ENCODE data around the gene GPR18.

Gene GPR18

GRCh38 chr13:99258210-99258860 lies at the start of gene GPR18:
TSS of gene GPR18 (minus strand) at chr13:99258379. CDS start at chr13:99255872, 2,507 bp downstream.
- no peak for DNase-seq

- DNase-seq, result no peak
Observed at GRCh38 chr13:99307648-99308339, 49.6 kb upstream of the GPR18 start.

- no peak for DNase-seq
Observed at GRCh38 chr13:99307247-99307646, 49.1 kb upstream of the GPR18 start, which contains the start of gene GPR183. TSS of gene GPR183 (minus strand) at chr13:99307399. CDS start at chr13:99296145, 11,254 bp downstream.

GRCh38 chr13:99305566-99305965 lies 47.4 kb upstream of the GPR18 start:
- DNase-seq, result no peak

- no peak for DNase-seq
Observed at GRCh38 chr13:99305158-99305557, 47.0 kb upstream of the GPR18 start.

GRCh38 chr13:99304541-99304940 lies 46.4 kb upstream of the GPR18 start:
- no peak for DNase-seq

GRCh38 chr13:99303863-99304521 lies 45.8 kb upstream of the GPR18 start:
- no peak for DNase-seq

- DNase-seq, result no peak
Observed at GRCh38 chr13:99302637-99303505, 44.7 kb upstream of the GPR18 start.

- DNase-seq, result no peak
Observed at GRCh38 chr13:99301913-99302636, 43.9 kb upstream of the GPR18 start.

- DNase-seq, result no peak
Observed at GRCh38 chr13:99301056-99301838, 43.1 kb upstream of the GPR18 start.

- DNase-seq, result no peak
Observed at GRCh38 chr13:99299920-99300341, 41.8 kb upstream of the GPR18 start.

GRCh38 chr13:99299256-99299919 lies 41.2 kb upstream of the GPR18 start:
- no peak for DNase-seq

- DNase-seq, result no peak
Observed at GRCh38 chr13:99298056-99298455, 39.9 kb upstream of the GPR18 start.

GRCh38 chr13:99297331-99297730 lies 39.2 kb upstream of the GPR18 start:
- no peak for DNase-seq

- DNase-seq, result no peak
Observed at GRCh38 chr13:99296398-99296797, 38.2 kb upstream of the GPR18 start.

- DNase-seq, result no peak
Observed at GRCh38 chr13:99295488-99296252, 37.5 kb upstream of the GPR18 start.

- DNase-seq, result no peak
Observed at GRCh38 chr13:99294958-99295357, 36.8 kb upstream of the GPR18 start.

GRCh38 chr13:99294198-99294597 lies 36.0 kb upstream of the GPR18 start:
- DNase-seq, result no peak

GRCh38 chr13:99293178-99293577 lies 35.0 kb upstream of the GPR18 start:
- DNase-seq, result no peak

- DNase-seq, result no peak
Observed at GRCh38 chr13:99290894-99291293, 32.7 kb upstream of the GPR18 start.

All from NCI-H524 treated with DMSO at 0.1 percent for 48 hours (cell line).